G401 (cell line): ENCODE measurements around the gene COPE. TPM values are rescaled to one million over a fixed set of nuclear protein-coding genes. Genes with fewer than 3 reads are reported as not detected.
"Not testable (repeated sequence)": the region's sequence is repeated elsewhere in the genome, so short reads cannot be mapped to it uniquely, and the experiment has no call there.

ENCODE experiments used
- DNase-seq: peaks from one replicate; pipeline ENCODE4 v3.0.0-alpha.2; 2015; ENCODE audit warnings: low spot score
- in situ Hi-C: cut with HindIII; loops from 2 replicates; pipeline ENCODE4 v1.10.0; 2016; ENCODE audit warnings: low sequenced_read_pairs, mixed read lengths
- total RNA-seq: library from RNA; depleted of rRNA; stranded (reverse); fragments of >200 nt; shearing (Covaris generic); gene quantifications from 2 replicates; pipeline ENCODE4 v1.2.3, GENCODE V29; 2014

Gene COPE
- total RNA-seq, 1 experiment from 2014 or later: 410 TPM

DNA sequence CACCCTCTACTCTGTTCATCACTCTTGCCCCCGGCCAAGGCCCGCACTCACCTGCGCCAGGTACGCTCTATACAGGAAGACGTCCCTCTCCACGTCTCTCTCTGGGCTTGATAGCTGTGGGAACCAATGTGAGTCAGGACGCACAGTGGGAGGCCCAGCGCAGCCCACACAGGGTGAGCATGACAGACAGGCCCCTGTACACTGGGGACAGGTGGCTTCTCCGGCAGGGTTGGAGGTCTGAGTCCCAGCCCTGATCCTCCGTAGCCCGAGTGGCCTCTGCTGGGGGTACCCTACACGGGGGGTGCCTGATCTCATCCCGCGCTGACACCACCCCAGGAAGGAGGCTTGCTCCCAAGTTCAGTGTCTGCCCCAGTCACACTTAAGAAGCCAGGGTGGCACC lies 6.3 kb downstream of the COPE start:
- in situ Hi-C loops: no loop called here
- no peak for DNase-seq

DNA sequence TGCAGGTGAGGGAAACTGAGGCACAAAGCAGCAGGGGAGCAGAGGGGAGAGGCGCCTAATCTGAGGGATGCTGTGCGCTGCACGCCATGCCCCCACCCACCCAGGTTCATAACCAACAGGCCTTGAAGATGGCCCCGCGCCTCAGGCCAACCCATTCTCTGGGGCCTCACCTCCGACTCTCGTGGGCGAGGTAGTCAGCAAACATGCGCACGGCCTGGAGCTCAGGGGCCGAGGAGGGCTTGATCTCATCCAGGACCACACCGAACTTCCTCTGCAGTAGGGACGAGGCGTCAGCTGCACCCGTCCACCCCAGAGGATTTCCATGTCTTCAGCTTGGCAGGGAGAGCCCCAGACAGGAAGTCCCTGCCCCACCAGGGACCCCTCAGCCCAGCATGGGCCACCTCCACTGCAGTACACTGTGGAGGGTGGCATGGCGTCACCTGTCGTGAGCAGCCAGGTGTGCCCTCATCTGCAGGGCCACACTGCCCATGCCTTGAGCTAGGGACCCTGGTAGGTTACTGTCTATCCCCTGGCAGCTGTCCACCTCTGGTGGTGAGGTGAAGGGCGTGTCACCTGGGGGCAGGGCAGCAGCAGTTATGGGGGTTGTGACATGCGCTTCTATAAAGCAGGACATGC lies 8.3 kb downstream of the COPE start:
- in situ Hi-C loops: no loop called here
- no peak for DNase-seq

DNA sequence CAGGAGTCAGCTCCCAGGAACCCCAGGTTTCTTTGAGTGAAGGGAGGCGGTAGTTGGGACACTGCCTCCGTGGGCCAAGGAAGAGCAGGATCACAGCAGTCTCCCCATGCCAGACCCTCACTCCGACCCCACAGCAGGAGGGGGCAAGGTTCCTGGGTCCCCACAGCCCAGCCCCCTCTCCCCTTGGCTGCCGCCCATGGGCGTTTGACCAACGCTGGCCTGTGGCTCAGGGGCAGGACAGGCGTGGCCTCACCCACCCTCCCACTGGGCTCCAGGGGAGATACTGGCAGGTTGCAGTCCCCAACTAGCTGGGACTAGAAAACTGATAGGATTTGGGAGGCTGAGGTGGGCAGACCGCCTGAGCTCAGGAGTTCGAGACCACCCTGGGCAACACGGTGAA lies 9.2 kb downstream of the COPE start:
- in situ Hi-C loops: no loop called here
- DNase-seq: no peak

GRCh38 chr19:18908917-18909619 lies 10.1 kb downstream of the COPE start:
- in situ Hi-C loops: no loop called here
- DNase-seq: no peak

DNA sequence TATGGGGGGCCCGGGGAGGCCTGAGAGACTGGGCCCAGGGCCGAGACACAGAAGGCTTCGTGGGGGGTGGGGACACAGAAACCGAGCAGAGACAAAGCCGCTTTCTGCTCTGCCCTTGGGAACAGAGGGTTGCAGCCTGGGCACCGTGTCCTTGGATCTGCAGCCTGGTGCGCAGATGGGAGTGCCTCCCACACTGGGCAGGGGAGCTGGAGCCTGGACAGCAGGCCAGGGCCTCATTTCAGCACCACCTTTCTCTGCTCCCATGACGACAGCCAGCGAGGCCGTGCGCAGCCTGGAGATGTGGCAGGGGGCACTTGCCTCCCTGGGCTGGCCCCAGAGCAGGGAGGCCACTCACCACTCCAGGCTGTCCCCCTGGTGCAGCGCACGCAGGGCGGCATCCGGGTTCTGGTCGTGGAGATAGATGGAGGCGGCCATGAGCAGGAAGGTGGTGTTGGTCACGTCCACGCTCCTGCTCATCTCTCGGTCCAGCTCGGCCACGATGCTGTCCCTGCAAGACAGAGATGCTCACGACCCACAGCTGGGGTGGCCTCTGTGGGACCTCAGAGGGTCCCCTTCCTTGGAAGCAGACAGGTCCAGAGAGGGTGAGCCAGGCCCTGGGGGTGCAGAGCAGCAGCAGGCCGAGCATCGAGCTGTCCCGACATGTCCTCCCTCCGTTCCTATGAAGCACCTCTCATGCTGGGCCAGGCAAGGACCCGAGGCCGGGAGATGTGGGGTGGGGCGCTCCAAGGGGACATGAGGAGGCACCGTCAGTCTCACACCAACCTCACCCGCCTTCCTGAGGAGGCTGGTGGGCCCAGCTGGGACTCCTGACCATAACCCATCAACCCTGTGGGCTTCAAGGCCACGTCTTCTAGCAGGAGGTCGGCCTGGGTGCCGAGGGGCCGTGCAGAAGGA lies 12.3 kb downstream of the COPE start:
- in situ Hi-C loops: no loop called here
- peak; percentile 49 for DNase-seq

- in situ Hi-C loops: no loop called here
- no peak for DNase-seq
Measured at GRCh38 chr19:18905513-18906236, 13.5 kb downstream of the COPE start.

DNA sequence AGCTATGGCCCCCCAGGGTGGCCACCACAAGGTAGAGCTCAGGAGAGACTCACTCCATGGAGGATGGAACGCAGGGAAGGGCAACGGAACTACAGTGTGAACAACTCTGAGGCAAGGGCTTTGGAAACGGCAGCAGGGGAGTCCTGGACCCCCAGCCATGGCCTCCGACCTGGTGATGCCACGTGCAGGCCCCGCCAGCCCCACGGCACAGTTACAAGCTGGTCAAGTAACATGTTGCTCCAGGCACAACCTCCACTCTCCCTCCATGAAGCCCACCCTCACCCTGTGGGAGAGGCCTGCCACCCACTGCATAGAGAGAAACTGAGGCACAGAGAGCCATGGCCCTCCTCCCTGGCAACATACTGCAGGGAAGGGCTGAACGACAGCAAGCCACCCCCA lies 14.1 kb downstream of the COPE start:
- in situ Hi-C loops: no loop called here
- no peak for DNase-seq

DNA sequence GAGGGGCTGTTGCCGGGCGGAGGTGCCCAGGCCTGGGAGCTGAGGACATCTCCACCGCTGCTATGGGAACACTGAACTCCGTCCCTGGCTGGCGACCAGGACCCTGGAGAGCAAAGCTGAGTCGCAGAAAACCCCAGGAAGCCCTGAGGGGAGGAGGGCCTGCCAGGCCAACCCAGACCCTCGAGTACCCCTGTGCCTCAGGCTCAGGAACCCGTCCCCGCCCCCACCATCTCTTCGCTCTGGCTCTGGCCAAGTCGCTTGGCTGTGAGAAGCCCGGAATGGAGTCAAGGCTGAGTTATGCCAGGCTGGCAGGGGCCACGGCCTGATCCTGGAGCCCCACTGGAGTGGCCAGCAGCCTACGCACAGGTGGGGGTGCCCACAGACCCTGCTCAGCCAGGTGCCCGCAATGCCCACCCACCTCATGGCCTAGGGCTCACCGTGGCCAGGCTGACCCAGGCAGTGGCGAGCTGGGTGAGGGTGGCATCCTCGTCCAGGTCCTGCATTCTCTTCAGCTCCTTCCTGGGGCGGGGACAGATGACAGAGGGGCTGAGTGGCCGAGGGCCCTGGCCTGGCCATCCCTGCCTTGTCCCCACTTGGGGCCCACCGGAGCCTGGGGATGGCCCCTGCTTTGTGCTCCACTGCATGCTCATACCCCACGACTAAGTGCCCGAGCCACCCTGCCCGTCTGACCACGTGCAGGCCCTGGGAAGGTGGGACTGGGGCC lies 14.7 kb downstream of the COPE start:
- DNase-seq: peak; percentile 38
- in situ Hi-C loops: no loop called here

GRCh38 chr19:18903156-18904037 lies 15.8 kb downstream of the COPE start:
- in situ Hi-C loops: no loop called here
- no peak for DNase-seq

DNA sequence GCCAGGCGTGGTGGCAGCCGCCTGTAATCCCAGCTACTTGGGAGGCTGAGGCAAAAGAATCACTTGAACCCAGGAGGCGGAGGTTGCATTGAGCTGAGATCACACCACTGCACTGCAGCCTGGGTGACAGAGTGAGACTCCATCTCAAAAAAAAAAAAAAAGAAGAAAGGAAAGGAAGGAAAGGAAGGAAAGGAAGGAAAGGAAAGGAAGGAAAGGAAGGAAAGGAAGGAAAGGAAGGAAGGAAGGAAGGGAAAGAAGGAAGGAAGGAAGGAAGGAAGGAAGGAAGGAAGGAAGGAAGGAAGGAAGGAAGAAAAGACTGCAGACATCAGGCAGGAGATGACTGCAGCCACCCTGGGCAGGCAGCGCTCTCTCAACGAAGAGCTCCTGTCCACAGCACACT lies 16.7 kb downstream of the COPE start:
- DNase-seq, in situ Hi-C loops: not testable (repeated sequence)

DNA sequence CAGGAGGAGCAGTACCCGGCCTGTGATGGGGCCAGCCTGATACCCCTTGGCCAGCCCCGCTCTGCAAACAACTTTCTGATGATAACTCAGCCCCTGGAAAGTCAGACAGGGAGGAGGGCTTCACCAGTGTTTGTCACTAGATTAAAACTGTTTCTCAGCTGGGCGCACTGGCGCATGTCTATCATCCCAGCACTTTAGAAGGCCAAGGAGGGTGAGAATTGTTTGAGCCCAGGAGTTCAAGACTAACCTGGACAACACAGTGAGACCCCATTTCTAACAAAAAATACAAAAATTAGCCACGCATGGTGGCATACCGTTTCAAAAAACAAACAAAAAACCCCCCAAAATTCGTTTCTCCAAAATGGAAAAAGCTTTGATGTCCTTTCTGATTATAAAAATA lies 17.7 kb downstream of the COPE start:
- in situ Hi-C loops: no loop called here
- no peak for DNase-seq

GRCh38 chr19:18900700-18901481 lies 18.3 kb downstream of the COPE start:
- in situ Hi-C loops: no loop called here
- DNase-seq: no peak

DNA sequence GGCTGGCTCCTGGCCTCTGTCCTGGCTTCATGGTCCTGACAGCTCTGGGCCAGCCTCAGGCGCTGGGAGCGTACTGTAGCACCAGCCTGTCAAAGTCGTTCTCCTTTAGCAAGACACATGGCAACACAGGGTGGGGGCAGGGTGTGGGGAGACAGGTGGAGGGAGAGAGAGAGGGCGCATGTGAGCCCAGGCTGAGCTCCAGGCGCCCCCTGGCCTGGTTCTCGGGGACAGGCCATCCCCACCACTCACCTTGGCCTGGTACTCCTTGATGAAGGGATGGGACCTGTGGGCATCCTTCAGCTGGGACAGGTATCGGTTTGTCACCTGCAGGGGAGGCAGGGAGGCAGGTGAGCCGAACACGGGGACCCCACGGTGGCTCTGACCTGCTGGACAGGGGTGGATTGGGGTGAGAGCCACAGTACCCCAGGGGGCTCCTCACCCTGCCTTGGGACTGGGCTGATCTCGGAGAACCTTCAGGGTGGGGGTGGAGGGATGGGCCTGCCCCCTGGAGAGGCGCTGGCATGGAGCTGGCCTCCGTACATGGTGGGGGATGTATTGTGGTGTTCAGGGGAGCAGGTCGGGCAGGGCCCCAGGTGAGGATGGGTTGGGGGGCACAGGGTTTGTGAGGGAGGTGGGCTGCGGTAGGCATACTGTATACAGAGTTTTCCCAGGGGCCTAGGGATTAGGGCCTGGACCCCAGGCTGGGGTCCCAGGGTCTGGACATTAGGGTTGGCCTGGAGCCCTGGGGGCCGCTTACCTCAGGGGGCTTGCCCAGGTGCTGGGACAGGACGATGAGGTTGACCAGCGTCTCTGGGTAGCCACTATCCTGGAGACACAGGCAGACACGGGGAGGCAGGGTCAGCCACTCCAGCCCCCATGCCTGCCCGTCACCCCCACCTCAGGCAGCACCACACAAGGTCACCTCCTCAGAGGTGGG lies 19.3 kb downstream of the COPE start:
- in situ Hi-C loops: no loop called here
- DNase-seq: no peak

DNA sequence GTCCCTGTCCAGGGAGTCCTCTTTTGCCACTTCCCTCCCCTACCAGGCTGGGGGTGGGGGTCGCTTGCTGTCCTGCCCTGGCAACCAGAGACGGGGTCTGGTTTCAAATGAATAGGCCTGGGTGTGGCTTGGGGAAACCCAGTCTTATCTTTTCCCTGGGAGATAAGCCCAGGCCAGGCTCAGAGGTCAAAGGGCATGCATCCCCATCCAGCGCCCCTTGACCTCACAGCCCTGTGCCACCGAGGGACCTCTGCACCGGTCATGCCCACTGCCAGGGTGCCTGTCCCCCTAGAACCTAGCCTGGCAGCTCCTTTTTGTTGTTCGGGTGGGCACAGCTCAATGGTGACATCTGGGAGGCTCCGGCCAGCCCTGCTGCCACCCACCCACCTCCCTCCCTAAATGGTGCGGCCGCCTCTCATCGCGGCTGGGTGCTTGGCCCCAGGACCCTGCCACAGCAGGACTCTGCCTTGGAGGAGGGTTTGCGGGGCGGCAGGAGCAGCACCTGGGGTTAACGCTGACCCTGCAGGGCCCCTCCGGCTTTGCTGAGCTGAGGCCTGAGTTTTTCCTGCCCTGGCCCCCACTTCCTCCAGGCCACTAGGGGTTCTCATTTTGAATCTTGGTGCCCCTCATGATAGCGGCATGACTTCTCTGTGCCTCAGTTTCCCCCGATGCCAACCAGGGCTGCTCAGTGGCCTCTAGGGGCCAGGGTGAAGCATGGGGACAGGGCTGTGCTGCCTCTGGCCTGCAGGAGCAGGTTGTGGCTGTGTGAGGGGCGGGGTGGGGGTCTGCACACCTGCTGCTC lies 20.4 kb downstream of the COPE start:
- in situ Hi-C loops: no loop called here
- DNase-seq: no peak

DNA sequence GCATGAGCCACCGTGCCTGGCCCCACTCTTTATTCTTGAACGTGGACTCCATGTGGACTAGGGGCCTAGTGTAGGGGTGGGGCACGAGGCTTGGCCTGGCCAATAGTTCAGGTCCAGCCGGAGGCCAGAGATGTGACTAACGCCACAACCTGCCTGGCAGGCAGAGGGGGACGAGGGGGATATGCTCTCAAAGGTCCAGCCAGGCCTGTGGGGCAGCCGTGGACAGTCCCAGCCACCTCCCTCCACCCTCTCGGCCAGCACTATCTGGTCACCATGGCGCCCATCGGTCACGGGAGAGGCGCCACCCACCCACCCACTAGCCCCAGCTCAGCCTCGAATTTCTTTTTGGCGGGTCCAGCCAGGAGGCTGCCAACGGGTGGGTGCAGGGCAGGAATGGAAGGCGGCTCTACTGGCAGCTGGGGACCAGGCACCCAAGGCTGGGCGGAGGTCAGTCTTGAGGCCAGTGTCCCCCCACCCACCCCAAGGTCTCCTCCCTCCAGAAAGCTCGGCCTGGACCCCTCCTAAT lies 21.0 kb downstream of the COPE start:
- in situ Hi-C loops: no loop called here
- no peak for DNase-seq
